Inflammatory macrophage (primary cell): ENCODE results near the gene APOC3.
A peak's percentile ranks its signal among the peaks of the same experiment; 100 is the strongest.

Experiments
- DNase-seq, 2 donors: peaks; one replicate each; pipeline ENCODE4 v3.0.0-alpha.2; 2020 to 2022

Gene APOC3

GRCh38 chr11:116879800-116880625 is 50.3 kb downstream of the APOC3 start:
- peak; percentile 76 to 81 for DNase-seq

DNA sequence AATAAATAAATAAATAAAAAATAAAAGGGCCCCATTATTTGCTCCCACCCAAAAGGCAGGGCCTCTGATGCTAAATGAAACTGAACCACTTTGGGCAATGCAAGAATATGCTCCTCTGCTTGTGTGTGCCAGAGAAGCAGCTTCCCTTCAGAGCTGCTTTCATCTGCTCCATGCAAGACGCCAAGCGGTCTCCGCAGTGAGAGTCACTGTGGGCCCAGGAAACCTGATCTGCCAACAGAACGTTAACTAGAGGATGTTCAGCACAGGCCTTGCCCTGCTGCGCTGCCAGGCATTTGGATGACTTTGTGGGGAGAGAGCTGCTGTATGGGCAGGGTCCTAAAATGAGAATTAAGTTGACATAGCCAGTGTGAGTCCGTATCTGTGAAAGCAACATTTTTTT is 51.4 kb downstream of the APOC3 start:
- no peak for DNase-seq

- no peak for DNase-seq
Measured at GRCh38 chr11:116882386-116882785, 52.7 kb downstream of the APOC3 start.
